SK-N-SH treated with all-trans-retinoic acid at 6 μM for 48 hours (cell line): Measurements from ENCODE around the gene CBX1.

Source experiments
- ATAC-seq: fragments of 200-7000 bp; cut with Tn5 transposase; 3 replicates; pipeline ENCODE4 v1.9.1; 2020; ENCODE audit warnings: mild to moderate bottlenecking, moderate library complexity
- ARNTL ChIP-seq: fragments of 450-650 bp; formaldehyde crosslinking; IDR thresholded peaks from 2 replicates; pipeline ENCODE4 v1.5.0; 2020; ENCODE audit warnings: low read depth, mild to moderate bottlenecking, moderate library complexity, borderline replicate concordance
- CSDC2 ChIP-seq: fragments of 250-450 bp; sonication (Bioruptor Pico); IDR thresholded peaks from 2 replicates; pipeline ENCODE4 v1.5.0; 2020; ENCODE audit warnings: mild to moderate bottlenecking, moderate library complexity
- GLIS3 ChIP-seq: fragments of 250-450 bp; sonication (Bioruptor Pico); IDR thresholded peaks from 2 replicates; pipeline ENCODE4 v1.5.0; 2020; ENCODE audit warnings: mild to moderate bottlenecking, moderate library complexity
- ISL1 ChIP-seq: fragments of 250-450 bp; sonication (Bioruptor Pico); IDR thresholded peaks from 2 replicates; pipeline ENCODE4 v2.1.2; 2022; ENCODE audit warnings: mild to moderate bottlenecking, moderate library complexity
- OSR1 ChIP-seq: fragments of 250-450 bp; sonication (Bioruptor Pico); IDR thresholded peaks from 2 replicates; pipeline ENCODE4 v1.8.0; 2022; ENCODE audit warnings: moderate library complexity, mild to moderate bottlenecking, inconsistent platforms
- PPARA ChIP-seq: fragments of 250-450 bp; sonication (Bioruptor Pico); IDR thresholded peaks from 2 replicates; pipeline ENCODE4 v1.5.0; 2020; ENCODE audit warnings: mild to moderate bottlenecking, borderline replicate concordance
- RARB ChIP-seq: fragments of 250-450 bp; sonication (Bioruptor Pico); IDR thresholded peaks from 2 replicates; pipeline ENCODE4 v1.8.0; 2021; ENCODE audit warnings: mild to moderate bottlenecking, moderate library complexity
- SNAI2 ChIP-seq: fragments of 250-450 bp; sonication (Bioruptor Pico); IDR thresholded peaks from 2 replicates; pipeline ENCODE4 v1.5.0; 2020; ENCODE audit warnings: mild to moderate bottlenecking, moderate library complexity
- TCF4 ChIP-seq: fragments of 250-450 bp; sonication (Bioruptor Pico); IDR thresholded peaks from 2 replicates; pipeline ENCODE4 v1.8.0; 2021; ENCODE audit warnings: mild to moderate bottlenecking, moderate library complexity, borderline replicate concordance
- TOX ChIP-seq: fragments of 250-450 bp; sonication (Bioruptor Pico); IDR thresholded peaks from 2 replicates; pipeline ENCODE4 v1.8.0; 2021; ENCODE audit warnings: mild to moderate bottlenecking, moderate library complexity, borderline replicate concordance
- ZC3H10 ChIP-seq: fragments of 250-450 bp; sonication (Bioruptor Pico); IDR thresholded peaks from 2 replicates; pipeline ENCODE4 v1.5.1; 2021; ENCODE audit warnings: mild to moderate bottlenecking, moderate library complexity
- ZNF565 ChIP-seq: fragments of 450-650 bp; formaldehyde crosslinking; conservative IDR thresholded peaks from 2 replicates; pipeline ENCODE4 v1.5.0; 2020; ENCODE audit warnings: low read depth, mild to moderate bottlenecking, moderate library complexity
- ZNF8 ChIP-seq: fragments of 450-650 bp; formaldehyde crosslinking; IDR thresholded peaks from 2 replicates; pipeline ENCODE4 v1.5.0; 2020; ENCODE audit warnings: mild to moderate bottlenecking, moderate library complexity
- TF ChIP-seq, protein P1 (sequence below): fragments of 250-450 bp; sonication (Bioruptor Pico); IDR thresholded peaks from 2 replicates; pipeline ENCODE4 v1.5.0; 2020; ENCODE audit warnings: mild to moderate bottlenecking, moderate library complexity
- TF ChIP-seq, protein P2 (sequence below): fragments of 250-450 bp; sonication (Bioruptor Pico); IDR thresholded peaks from 2 replicates; pipeline ENCODE4 v1.5.1; 2020; ENCODE audit warnings: low read depth, mild to moderate bottlenecking, moderate library complexity
- TF ChIP-seq, protein P3 (sequence below): fragments of 250-450 bp; sonication (Bioruptor Pico); IDR thresholded peaks from 2 replicates; pipeline ENCODE4 v1.8.0; 2021; ENCODE audit warnings: low read depth, mild to moderate bottlenecking, moderate library complexity, borderline replicate concordance
- TF ChIP-seq, protein P4 (sequence below): fragments of 250-450 bp; sonication (Bioruptor Pico); IDR thresholded peaks from 2 replicates; pipeline ENCODE4 v1.5.1; 2021; ENCODE audit warnings: mild to moderate bottlenecking, moderate library complexity
- TF ChIP-seq, protein P5 (sequence below): fragments of 250-450 bp; sonication (Bioruptor Pico); IDR thresholded peaks from 2 replicates; pipeline ENCODE4 v1.8.0; 2020; ENCODE audit warnings: mild to moderate bottlenecking, moderate library complexity, borderline replicate concordance

Gene CBX1

DNA sequence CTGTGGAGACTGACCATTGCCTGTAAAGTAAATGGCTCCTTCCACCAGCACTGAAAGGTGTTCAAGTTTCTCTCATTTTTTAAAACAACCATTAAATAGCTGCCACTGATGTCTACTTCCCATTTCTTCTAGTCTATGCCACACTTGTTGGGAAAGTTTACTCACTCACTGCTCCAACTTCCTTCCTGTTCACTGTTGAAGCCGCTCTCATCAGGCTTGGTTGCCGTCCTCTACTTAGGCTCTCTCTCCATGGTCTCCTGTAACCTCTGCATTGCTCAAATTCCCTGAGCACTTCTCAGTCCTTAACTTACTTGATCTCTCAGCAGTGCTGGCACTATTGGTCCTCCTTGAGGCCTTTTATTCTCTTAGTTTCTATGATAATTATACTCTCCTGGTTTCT is 38.7 kb upstream of the CBX1 start:
- TF ChIP-seq TOX = no peak
- TF ChIP-seq OSR1 = no peak
- ATAC-seq = no peak

DNA sequence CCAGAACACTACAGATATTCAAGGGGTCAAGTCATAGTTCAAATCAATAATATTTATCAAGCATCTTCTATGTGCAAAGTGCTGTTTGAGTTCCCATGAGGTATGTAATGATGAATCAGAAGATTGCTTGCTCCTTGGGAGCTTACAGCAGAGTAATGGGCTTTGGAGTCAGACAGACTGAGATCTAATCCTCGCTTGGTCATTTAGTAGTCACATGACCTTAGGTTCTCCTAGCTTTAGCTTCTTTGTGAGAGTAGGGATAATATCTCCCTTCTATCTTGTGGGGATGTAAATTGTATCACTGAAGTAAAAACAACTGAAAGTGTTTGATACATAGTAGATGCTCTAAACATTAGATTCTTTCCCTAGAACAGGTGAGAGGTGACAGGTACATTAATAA is 36.4 kb upstream of the CBX1 start:
- no peak for ATAC-seq
- TF ChIP-seq, protein P1, sequence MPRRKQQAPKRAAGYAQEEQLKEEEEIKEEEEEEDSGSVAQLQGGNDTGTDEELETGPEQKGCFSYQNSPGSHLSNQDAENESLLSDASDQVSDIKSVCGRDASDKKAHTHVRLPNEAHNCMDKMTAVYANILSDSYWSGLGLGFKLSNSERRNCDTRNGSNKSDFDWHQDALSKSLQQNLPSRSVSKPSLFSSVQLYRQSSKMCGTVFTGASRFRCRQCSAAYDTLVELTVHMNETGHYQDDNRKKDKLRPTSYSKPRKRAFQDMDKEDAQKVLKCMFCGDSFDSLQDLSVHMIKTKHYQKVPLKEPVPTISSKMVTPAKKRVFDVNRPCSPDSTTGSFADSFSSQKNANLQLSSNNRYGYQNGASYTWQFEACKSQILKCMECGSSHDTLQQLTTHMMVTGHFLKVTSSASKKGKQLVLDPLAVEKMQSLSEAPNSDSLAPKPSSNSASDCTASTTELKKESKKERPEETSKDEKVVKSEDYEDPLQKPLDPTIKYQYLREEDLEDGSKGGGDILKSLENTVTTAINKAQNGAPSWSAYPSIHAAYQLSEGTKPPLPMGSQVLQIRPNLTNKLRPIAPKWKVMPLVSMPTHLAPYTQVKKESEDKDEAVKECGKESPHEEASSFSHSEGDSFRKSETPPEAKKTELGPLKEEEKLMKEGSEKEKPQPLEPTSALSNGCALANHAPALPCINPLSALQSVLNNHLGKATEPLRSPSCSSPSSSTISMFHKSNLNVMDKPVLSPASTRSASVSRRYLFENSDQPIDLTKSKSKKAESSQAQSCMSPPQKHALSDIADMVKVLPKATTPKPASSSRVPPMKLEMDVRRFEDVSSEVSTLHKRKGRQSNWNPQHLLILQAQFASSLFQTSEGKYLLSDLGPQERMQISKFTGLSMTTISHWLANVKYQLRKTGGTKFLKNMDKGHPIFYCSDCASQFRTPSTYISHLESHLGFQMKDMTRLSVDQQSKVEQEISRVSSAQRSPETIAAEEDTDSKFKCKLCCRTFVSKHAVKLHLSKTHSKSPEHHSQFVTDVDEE (CRISPR knock-in tag) = no peak
- TF ChIP-seq, protein P2, sequence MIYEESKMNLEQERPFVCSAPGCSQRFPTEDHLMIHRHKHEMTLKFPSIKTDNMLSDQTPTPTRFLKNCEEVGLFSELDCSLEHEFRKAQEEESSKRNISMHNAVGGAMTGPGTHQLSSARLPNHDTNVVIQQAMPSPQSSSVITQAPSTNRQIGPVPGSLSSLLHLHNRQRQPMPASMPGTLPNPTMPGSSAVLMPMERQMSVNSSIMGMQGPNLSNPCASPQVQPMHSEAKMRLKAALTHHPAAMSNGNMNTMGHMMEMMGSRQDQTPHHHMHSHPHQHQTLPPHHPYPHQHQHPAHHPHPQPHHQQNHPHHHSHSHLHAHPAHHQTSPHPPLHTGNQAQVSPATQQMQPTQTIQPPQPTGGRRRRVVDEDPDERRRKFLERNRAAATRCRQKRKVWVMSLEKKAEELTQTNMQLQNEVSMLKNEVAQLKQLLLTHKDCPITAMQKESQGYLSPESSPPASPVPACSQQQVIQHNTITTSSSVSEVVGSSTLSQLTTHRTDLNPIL (CRISPR knock-in tag) = no peak
- TF ChIP-seq RARB (CRISPR knock-in tag) = no peak
- TF ChIP-seq, protein P3, sequence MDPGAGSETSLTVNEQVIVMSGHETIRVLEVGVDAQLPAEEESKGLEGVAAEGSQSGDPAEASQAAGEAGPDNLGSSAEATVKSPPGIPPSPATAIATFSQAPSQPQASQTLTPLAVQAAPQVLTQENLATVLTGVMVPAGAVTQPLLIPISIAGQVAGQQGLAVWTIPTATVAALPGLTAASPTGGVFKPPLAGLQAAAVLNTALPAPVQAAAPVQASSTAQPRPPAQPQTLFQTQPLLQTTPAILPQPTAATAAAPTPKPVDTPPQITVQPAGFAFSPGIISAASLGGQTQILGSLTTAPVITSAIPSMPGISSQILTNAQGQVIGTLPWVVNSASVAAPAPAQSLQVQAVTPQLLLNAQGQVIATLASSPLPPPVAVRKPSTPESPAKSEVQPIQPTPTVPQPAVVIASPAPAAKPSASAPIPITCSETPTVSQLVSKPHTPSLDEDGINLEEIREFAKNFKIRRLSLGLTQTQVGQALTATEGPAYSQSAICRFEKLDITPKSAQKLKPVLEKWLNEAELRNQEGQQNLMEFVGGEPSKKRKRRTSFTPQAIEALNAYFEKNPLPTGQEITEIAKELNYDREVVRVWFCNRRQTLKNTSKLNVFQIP (CRISPR knock-in tag) = no peak
- TF ChIP-seq ZNF8 = no peak

DNA sequence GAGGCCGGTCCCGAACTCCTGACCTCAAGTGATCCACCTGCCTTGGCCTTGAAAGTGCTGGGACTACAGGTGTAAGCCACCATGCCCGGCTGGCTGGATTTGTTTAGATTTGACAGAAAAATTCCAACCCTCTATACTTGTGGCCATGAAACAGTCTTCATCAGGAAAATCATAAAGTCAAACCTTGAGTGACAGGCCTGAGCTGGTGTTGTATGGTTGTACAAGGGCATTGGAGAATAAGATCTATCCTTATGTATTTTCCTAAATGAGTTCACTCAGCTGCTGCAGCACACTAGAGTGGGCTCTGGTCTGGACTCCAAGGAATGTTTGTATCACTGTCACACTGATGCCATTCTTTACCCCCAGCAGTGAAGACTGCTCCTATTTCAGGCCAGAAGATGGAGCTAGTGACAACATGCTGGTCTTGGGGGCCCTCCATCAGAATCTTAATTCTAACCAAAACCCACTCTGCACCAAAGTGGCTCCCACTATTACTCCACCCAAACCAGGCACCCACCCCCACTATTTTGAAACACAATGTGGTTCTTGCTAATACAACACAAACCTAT is 33.7 kb upstream of the CBX1 start:
- TF ChIP-seq ARNTL (CRISPR knock-in tag) (no peak), GLIS3 (CRISPR knock-in tag) (no peak)
- no peak for ATAC-seq

DNA sequence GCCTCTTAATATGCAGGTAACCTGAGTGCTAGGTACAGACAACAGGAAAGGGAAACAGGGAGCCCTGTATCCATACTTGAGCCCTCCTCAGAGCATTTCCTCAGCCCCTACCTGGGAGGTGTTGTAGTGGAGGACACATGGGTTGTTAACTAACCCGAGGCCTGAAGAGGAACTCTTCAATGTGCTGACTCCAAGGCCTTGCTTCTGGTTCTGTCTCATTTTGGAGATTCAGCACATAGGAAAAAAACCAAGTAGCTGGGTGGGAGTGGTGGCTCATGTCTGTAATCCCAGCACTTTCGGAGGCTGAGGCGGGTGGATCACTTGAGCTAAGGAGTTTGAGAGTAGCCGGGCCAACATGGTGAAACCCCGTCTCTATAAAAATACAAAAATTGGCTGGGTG is 31.1 kb upstream of the CBX1 start:
- ATAC-seq = no peak
- TF ChIP-seq ZC3H10 (no peak), RARB (CRISPR knock-in tag) (no peak), GLIS3 (CRISPR knock-in tag) (no peak), SNAI2 (CRISPR knock-in tag) (no peak), TOX (no peak), ZNF565 (CRISPR knock-in tag) (no peak), CSDC2 (CRISPR knock-in tag) (no peak), PPARA (CRISPR knock-in tag) (no peak), OSR1 (no peak), ZNF8 (no peak)
- TF ChIP-seq, protein P2 (CRISPR knock-in tag) = no peak
- TF ChIP-seq, protein P3 (CRISPR knock-in tag) = no peak

DNA sequence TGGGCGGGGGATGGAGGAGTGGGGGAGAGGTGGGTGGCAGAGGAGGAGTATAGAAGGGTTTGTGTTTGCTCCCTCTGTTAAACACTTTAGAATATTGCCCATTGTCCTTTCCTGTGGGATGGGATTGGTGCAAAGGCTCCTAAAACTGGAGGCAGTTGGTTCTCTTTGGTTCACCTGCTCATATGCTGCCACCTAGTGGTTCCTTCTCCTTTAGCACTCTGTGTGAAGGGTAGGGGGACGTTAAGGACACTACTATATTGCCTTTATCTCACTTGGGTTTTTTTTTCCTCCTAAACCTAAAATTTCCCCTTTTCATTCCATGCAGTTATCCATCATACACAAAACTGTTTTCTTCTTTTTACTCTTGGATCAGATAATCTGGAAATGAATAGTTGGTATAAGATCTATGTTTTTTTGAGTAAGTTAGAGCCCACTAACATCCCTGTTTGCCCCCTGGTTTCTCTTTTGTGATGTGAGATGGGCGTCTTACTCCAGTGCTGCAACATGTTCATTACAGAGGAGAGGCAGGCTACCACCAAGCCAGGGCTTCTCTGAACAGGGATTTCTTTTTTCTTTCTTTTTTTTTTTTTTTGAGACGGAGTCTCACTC is 30.0 kb upstream of the CBX1 start:
- ATAC-seq = peak; percentile 92
- TF ChIP-seq RARB (CRISPR knock-in tag) (no peak), TCF4 (CRISPR knock-in tag) (no peak), ISL1 (no peak), PPARA (CRISPR knock-in tag) (no peak), ARNTL (CRISPR knock-in tag) (no peak), ZNF8 (no peak), ZC3H10 (no peak)
- TF ChIP-seq, protein P2 (CRISPR knock-in tag) = no peak
- TF ChIP-seq, protein P4, sequence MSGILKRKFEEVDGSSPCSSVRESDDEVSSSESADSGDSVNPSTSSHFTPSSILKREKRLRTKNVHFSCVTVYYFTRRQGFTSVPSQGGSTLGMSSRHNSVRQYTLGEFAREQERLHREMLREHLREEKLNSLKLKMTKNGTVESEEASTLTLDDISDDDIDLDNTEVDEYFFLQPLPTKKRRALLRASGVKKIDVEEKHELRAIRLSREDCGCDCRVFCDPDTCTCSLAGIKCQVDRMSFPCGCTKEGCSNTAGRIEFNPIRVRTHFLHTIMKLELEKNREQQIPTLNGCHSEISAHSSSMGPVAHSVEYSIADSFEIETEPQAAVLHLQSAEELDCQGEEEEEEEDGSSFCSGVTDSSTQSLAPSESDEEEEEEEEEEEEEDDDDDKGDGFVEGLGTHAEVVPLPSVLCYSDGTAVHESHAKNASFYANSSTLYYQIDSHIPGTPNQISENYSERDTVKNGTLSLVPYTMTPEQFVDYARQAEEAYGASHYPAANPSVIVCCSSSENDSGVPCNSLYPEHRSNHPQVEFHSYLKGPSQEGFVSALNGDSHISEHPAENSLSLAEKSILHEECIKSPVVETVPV = no peak
- TF ChIP-seq, protein P5, sequence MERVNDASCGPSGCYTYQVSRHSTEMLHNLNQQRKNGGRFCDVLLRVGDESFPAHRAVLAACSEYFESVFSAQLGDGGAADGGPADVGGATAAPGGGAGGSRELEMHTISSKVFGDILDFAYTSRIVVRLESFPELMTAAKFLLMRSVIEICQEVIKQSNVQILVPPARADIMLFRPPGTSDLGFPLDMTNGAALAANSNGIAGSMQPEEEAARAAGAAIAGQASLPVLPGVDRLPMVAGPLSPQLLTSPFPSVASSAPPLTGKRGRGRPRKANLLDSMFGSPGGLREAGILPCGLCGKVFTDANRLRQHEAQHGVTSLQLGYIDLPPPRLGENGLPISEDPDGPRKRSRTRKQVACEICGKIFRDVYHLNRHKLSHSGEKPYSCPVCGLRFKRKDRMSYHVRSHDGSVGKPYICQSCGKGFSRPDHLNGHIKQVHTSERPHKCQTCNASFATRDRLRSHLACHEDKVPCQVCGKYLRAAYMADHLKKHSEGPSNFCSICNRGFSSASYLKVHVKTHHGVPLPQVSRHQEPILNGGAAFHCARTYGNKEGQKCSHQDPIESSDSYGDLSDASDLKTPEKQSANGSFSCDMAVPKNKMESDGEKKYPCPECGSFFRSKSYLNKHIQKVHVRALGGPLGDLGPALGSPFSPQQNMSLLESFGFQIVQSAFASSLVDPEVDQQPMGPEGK (CRISPR knock-in tag) = no peak
